ENCODE measurements around the gene USP24.

GRCh38 chr1:55225228-55225627 lies 10.1 kb upstream of the USP24 start:
- TF ChIP-seq ZNF274 (IDR thresholded peaks at IDR 0.05; ENCODE audit: low read depth, low read length) (no peak), YY1 (IDR thresholded peaks at IDR 0.05; ENCODE audit: insufficient read depth, insufficient read length) (no peak)
